Measurements from ENCODE around the gene SEPTIN7.
A peak's percentile ranks its signal among the peaks of the same experiment; 100 is the strongest.

Gene SEPTIN7

GRCh38 chr7:35839860-35840854 is 39.3 kb downstream of the SEPTIN7 start:
- DNase-seq = peak; percentile 20

GRCh38 chr7:35846816-35847412 is 46.1 kb downstream of the SEPTIN7 start:
- no peak for DNase-seq

- DNase-seq = no peak
These were observed 47.9 kb downstream of the SEPTIN7 start for GRCh38 chr7:35848725-35849124.

- no peak for DNase-seq
These were observed 48.4 kb downstream of the SEPTIN7 start for GRCh38 chr7:35849158-35849831.

- DNase-seq = no peak
These were observed 49.1 kb downstream of the SEPTIN7 start for GRCh38 chr7:35849954-35850353.
